ENCODE results near the gene DPYSL3.

GRCh38 chr5:147442224-147442623 lies 67.6 kb downstream of the DPYSL3 start:
- TF ChIP-seq CTCF (IDR thresholded peaks at IDR 0.05; ENCODE audit: low read length) (no peak), EZH2 (optimal IDR thresholded peaks at IDR 0.05; ENCODE audit: low read depth, low read length) (no peak), EZH2phosphoT487 (IDR thresholded peaks at IDR 0.05; ENCODE audit: low read length) (no peak)
